Dermis lymphatic vessel endothelial cell (primary cell): ENCODE results near the gene RXRG. TPM values are rescaled to one million over a fixed set of nuclear protein-coding genes. Genes with fewer than 3 reads are reported as not detected.

Experiments
- total RNA-seq: library from RNA; depleted of rRNA; stranded (reverse); fragments of >200 nt; gene quantifications from 2 replicates; pipeline ENCODE4 v1.2.1, GENCODE V29; 2014

Gene RXRG
- total RNA-seq = not detected in 2 replicates

GRCh38 chr1:165444897-165445370 is at the start of gene RXRG:
RXRG (minus strand) TSS chr1:165445126; CDS start chr1:165444893, 233 bp downstream.

GRCh38 chr1:165355977-165356811 is 88.7 kb downstream of the RXRG start, which contains the start of gene LMX1A:
LMX1A (minus strand) TSS chr1:165356715; CDS start chr1:165355559, 1,156 bp downstream.

Other genes starting within 250 kb of the RXRG start
- gene LMX1A, start 88.4 kb downstream of the RXRG start, total RNA-seq = not detected in 2 replicates
- not detected in 2 replicates for gene LRRC52, start 98.9 kb upstream of the RXRG start, total RNA-seq
- 135 and 248 TPM in 2 replicates for gene MGST3, start 186.1 kb upstream of the RXRG start, total RNA-seq